Fibroblast of skin of right biceps (primary cell): ENCODE results near the gene NTNG2.

ENCODE experiments used
- DNase-seq: peaks from one replicate; pipeline ENCODE4 v3.0.0-alpha.2; 2013

Gene NTNG2

GRCh38 chr9:132207839-132208615, 46.2 kb downstream of the NTNG2 start:
- DNase-seq: no peak

- no peak for DNase-seq
These were observed 47.4 kb downstream of the NTNG2 start for GRCh38 chr9:132209228-132209627.

GRCh38 chr9:132210472-132211145, 48.8 kb downstream of the NTNG2 start:
- DNase-seq: peak; percentile 42

GRCh38 chr9:132211570-132211969, 49.7 kb downstream of the NTNG2 start:
- DNase-seq: no peak

- peak; percentile 93 for DNase-seq
These were observed 52.3 kb downstream of the NTNG2 start for GRCh38 chr9:132214027-132214622.

GRCh38 chr9:132216861-132217619, 55.2 kb downstream of the NTNG2 start:
- no peak for DNase-seq

- no peak for DNase-seq
These were observed 56.4 kb downstream of the NTNG2 start for GRCh38 chr9:132218208-132218607.

GRCh38 chr9:132221941-132222340, 60.1 kb downstream of the NTNG2 start:
- no peak for DNase-seq

GRCh38 chr9:132224645-132225044, 62.8 kb downstream of the NTNG2 start:
- DNase-seq: no peak

GRCh38 chr9:132226571-132227430, 64.9 kb downstream of the NTNG2 start:
- DNase-seq: no peak

GRCh38 chr9:132228062-132228461, 66.2 kb downstream of the NTNG2 start:
- DNase-seq: no peak

- DNase-seq: no peak
These were observed 68.7 kb downstream of the NTNG2 start for GRCh38 chr9:132230605-132231004.

- no peak for DNase-seq
These were observed 69.3 kb downstream of the NTNG2 start for GRCh38 chr9:132231019-132231701.

- DNase-seq: no peak
These were observed 70.7 kb downstream of the NTNG2 start for GRCh38 chr9:132232522-132232921.

- DNase-seq: no peak
These were observed 71.3 kb downstream of the NTNG2 start for GRCh38 chr9:132233138-132233537.

GRCh38 chr9:132234535-132234934, 72.7 kb downstream of the NTNG2 start:
- no peak for DNase-seq

- no peak for DNase-seq
These were observed 73.3 kb downstream of the NTNG2 start for GRCh38 chr9:132235125-132235524.

GRCh38 chr9:132235894-132236661, 74.2 kb downstream of the NTNG2 start:
- peak; percentile 52 for DNase-seq

GRCh38 chr9:132236662-132237311, 74.9 kb downstream of the NTNG2 start:
- no peak for DNase-seq

- no peak for DNase-seq
These were observed 75.6 kb downstream of the NTNG2 start for GRCh38 chr9:132237481-132237880.
